Astrocyte (in vitro differentiated cells and primary cell): ENCODE data around the gene TTC27. TPM values are rescaled to one million over a fixed set of nuclear protein-coding genes. Genes with fewer than 3 reads are reported as not detected.
"Not testable (repeated sequence)": the region's sequence is repeated elsewhere in the genome, so short reads cannot be mapped to it uniquely, and the experiment has no call there.

ENCODE experiments used
- DNase-seq: peaks from one replicate; pipeline ENCODE4 v3.0.0-alpha.2; 2010; ENCODE audit warnings: low read depth
- FAIRE-seq: peaks from 2 replicates; lab custom pipeline; 2011; peaks lifted over from hg19 to GRCh38; lab: Jason Lieb, UNC
- H2AFZ ChIP-seq: 2 replicates; pipeline ENCODE4 v1.6.0; 2012; ENCODE audit warnings: low read depth, low read length, inconsistent platforms
- H3K27ac ChIP-seq: 2 replicates; pipeline ENCODE4 v1.5.1; 2011; ENCODE audit warnings: low read depth, low read length, inconsistent platforms
- H3K27me3 ChIP-seq: 2 replicates; pipeline ENCODE4 v1.6.0; 2011; ENCODE audit warnings: low read length, inconsistent platforms; ENCODE audit not compliant: insufficient read depth
- H3K36me3 ChIP-seq: 2 replicates; pipeline ENCODE4 v1.5.1; 2011; ENCODE audit warnings: low read length, inconsistent platforms; ENCODE audit not compliant: insufficient read depth
- H3K4me1 ChIP-seq: 2 replicates; pipeline ENCODE4 v1.5.1; 2011; ENCODE audit warnings: low read length, inconsistent platforms; ENCODE audit not compliant: insufficient read depth
- H3K4me2 ChIP-seq: 2 replicates; pipeline ENCODE4 v1.6.0; 2012; ENCODE audit warnings: low read length, inconsistent platforms
- H3K4me3 ChIP-seq: 2 replicates; pipeline ENCODE4 v1.5.1; 2011; ENCODE audit warnings: low read depth, mild to moderate bottlenecking, low read length, inconsistent platforms; ENCODE audit not compliant: insufficient read depth
- H3K79me2 ChIP-seq: 2 replicates; pipeline ENCODE4 v1.6.0; 2012; ENCODE audit warnings: mild to moderate bottlenecking, low read length, inconsistent platforms; ENCODE audit not compliant: insufficient read depth
- H3K9ac ChIP-seq: 2 replicates; pipeline ENCODE4 v1.6.0; 2012; ENCODE audit warnings: mild to moderate bottlenecking, low read length, inconsistent platforms
- H3K9me3 ChIP-seq: 2 replicates; pipeline ENCODE4 v1.5.1; 2012; ENCODE audit warnings: low read depth, mild to moderate bottlenecking, low read length, inconsistent platforms; ENCODE audit not compliant: insufficient read depth
- H4K20me1 ChIP-seq: 2 replicates; pipeline ENCODE4 v1.6.0; 2012; ENCODE audit warnings: low read length, inconsistent platforms; ENCODE audit not compliant: insufficient read depth
- H3K27ac Mint-ChIP-seq: one replicate; pipeline ENCODE4 v1.8.0; 2021; ENCODE audit warnings: mild to moderate bottlenecking, mixed read lengths; ENCODE audit not compliant: unreplicated experiment
- H3K27me3 Mint-ChIP-seq: one replicate; pipeline ENCODE4 v1.8.0; 2021; ENCODE audit warnings: low read depth, mixed read lengths; ENCODE audit not compliant: unreplicated experiment
- H3K36me3 Mint-ChIP-seq: one replicate; pipeline ENCODE4 v1.8.0; 2021; ENCODE audit warnings: low read depth, mixed read lengths; ENCODE audit not compliant: unreplicated experiment
- H3K4me1 Mint-ChIP-seq: one replicate; pipeline ENCODE4 v1.8.0; 2021; ENCODE audit warnings: low read depth, mixed read lengths; ENCODE audit not compliant: unreplicated experiment
- H3K4me3 Mint-ChIP-seq: one replicate; pipeline ENCODE4 v1.8.0; 2021; ENCODE audit warnings: mild to moderate bottlenecking, moderate library complexity, mixed read lengths; ENCODE audit not compliant: unreplicated experiment
- H3K9me3 Mint-ChIP-seq: one replicate; pipeline ENCODE4 v1.8.0; 2021; ENCODE audit warnings: mild to moderate bottlenecking, mixed read lengths; ENCODE audit not compliant: unreplicated experiment
- EZH2 ChIP-seq: IDR thresholded peaks from 2 replicates; pipeline ENCODE4 v1.6.1; 2012; ENCODE audit warnings: mild to moderate bottlenecking, low read length, inconsistent platforms; ENCODE audit not compliant: insufficient read depth
- total RNA-seq: library from RNA; stranded (reverse); gene quantifications from 2 replicates; pipeline ENCODE4 v1.2.1, GENCODE V29; 2021
- TF ChIP-seq, protein P1 (sequence below): IDR thresholded peaks from 2 replicates; pipeline ENCODE4 v1.5.1; 2011; ENCODE audit warnings: low read depth, mild to moderate bottlenecking, inconsistent platforms, low read length, moderate library complexity; ENCODE audit not compliant: insufficient read depth

TTC27 gene
- total RNA-seq, 1 donor from 2014 or later: 25.1 TPM

DNA sequence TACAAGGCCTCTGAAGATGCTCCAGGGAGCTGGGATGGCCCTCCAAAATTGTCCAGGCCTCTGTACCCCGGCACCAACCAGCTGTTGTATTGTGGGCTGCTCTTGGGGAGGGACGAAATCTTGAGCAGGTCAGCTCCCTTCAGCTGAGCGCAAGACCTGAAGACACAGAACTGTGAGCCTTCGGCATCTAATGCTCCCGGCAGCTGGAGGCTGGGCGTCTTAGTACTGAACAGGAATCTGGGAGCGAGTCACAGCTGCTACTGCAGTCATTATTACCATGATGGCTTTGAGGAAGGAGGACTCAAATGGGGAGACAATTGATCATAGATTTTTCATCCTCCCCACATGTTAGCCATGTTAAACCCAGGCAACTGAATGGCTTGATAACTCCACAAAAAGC, 236.0 kb downstream of the TTC27 start:
- no peaks in the 10 kb centered on the region for H3K9me3 ChIP-seq
- no peak overlapping the region for H2AFZ ChIP-seq
- no peaks in the 10 kb centered on the region for H3K27me3 Mint-ChIP-seq
- no peaks in the 10 kb centered on the region for H3K36me3 Mint-ChIP-seq
- H3K36me3 ChIP-seq: no peaks in the 10 kb centered on the region
- no peak overlapping the region for H3K4me3 ChIP-seq
- no peak for TF ChIP-seq EZH2
- TF ChIP-seq, protein P1, sequence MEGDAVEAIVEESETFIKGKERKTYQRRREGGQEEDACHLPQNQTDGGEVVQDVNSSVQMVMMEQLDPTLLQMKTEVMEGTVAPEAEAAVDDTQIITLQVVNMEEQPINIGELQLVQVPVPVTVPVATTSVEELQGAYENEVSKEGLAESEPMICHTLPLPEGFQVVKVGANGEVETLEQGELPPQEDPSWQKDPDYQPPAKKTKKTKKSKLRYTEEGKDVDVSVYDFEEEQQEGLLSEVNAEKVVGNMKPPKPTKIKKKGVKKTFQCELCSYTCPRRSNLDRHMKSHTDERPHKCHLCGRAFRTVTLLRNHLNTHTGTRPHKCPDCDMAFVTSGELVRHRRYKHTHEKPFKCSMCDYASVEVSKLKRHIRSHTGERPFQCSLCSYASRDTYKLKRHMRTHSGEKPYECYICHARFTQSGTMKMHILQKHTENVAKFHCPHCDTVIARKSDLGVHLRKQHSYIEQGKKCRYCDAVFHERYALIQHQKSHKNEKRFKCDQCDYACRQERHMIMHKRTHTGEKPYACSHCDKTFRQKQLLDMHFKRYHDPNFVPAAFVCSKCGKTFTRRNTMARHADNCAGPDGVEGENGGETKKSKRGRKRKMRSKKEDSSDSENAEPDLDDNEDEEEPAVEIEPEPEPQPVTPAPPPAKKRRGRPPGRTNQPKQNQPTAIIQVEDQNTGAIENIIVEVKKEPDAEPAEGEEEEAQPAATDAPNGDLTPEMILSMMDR: no peak
- no peaks in the 10 kb centered on the region for H3K27me3 ChIP-seq
- peak overlapping the region; percentile 65 for H3K27ac ChIP-seq
- H3K4me1 ChIP-seq: peaks cover 26% of the 10 kb centered on the region
- no peaks in the 10 kb centered on the region for H3K79me2 ChIP-seq
- DNase-seq: peak; percentile 40
- no peaks in the 10 kb centered on the region for H3K9me3 Mint-ChIP-seq
- no peaks in the 10 kb centered on the region for H4K20me1 ChIP-seq
- H3K4me2 ChIP-seq: peak overlapping the region; percentile 54
- no peak overlapping the region for H3K9ac ChIP-seq
- H3K4me3 Mint-ChIP-seq: no peak overlapping the region
- H3K4me1 Mint-ChIP-seq: peaks cover 22% of the 10 kb centered on the region
- no peak overlapping the region for H3K27ac Mint-ChIP-seq
- FAIRE-seq: no peak

DNA sequence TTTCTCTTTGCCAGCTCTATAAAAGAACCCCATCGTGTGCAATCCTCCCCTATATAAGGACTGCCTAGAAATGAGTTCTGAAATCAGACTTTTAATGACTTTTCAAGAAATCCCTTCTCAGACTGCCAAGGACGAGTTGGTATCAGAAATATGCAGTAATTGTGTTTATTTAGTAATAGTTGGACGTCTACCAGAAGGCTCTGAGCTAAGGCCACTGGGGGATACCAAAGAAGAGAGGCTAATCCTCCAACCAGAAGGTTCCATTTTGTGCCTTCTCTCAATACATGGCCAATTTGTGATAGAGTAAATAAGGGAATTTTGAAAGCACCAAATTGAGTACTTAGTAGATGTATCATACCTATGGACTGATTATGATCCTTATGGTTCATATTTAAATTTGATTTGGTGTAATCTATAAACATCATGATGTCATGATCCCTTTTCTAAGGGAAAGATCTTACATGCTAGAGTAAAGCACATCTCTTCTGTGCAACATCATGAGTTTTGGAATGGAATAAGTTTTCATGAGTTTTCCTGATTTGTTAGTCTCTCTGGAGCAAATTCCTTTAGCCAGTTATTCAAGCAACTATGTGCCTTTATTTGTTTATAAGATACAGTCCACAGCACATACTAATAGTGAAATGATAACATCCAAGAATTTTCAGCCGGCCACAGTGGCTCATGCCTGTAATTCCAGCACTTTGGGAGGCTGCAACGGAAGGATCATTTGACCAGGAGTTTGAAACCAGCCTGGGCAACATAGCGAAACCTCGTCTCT, 236.7 kb downstream of the TTC27 start:
- H3K9ac ChIP-seq: peak overlapping the region; percentile 37
- peaks cover 22% of the 10 kb centered on the region for H3K4me1 Mint-ChIP-seq
- H3K4me1 ChIP-seq: peaks cover 26% of the 10 kb centered on the region
- no peaks in the 10 kb centered on the region for H3K79me2 ChIP-seq
- no peak overlapping the region for H3K4me3 Mint-ChIP-seq
- H3K36me3 ChIP-seq: no peaks in the 10 kb centered on the region
- DNase-seq (peak; percentile 86), FAIRE-seq (peak; percentile 91)
- H3K9me3 ChIP-seq: no peaks in the 10 kb centered on the region
- TF ChIP-seq EZH2: no peak
- TF ChIP-seq, protein P1: no peak
- H3K27me3 Mint-ChIP-seq: no peaks in the 10 kb centered on the region
- no peaks in the 10 kb centered on the region for H3K9me3 Mint-ChIP-seq
- H3K27ac ChIP-seq: peak overlapping the region; percentile 65
- no peaks in the 10 kb centered on the region for H3K27me3 ChIP-seq
- no peaks in the 10 kb centered on the region for H4K20me1 ChIP-seq
- H2AFZ ChIP-seq: no peak overlapping the region
- H3K4me2 ChIP-seq: peak overlapping the region; percentile 54
- H3K36me3 Mint-ChIP-seq: no peaks in the 10 kb centered on the region
- no peak overlapping the region for H3K4me3 ChIP-seq
- H3K27ac Mint-ChIP-seq: peak overlapping the region; percentile 89

DNA sequence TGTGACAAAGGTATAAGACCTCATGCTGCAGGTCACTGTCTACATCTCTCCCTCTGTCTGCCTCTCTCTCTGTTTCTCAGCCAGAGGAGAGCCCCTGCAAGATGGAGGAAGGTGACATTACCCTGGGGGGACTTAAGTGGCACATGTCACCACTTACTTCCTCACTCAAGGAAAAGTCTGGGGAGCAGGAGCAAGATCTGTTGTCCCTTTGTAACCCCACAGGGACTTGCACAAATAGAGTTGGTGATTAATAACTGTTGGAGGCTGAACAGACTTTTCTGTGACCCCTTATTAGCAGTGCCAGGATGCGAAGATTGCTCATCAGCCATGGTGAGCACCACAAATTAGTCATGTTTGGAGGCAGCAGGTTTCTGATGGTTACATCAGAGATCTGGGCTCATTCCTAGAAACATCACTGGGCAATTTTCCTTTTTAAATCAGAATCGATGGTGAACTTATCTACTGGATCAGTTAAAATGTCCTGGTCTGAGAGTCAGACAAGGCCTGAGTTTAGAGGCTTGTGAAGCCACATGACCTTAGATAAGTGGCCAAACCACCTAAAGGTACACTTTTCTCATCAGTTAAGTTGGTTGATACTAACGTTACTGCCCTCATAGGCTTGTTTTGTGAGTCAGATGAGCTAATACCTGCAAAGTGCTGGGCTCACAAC, 237.7 kb downstream of the TTC27 start:
- Mint-ChIP-seq H3K36me3 (no peaks in the 10 kb centered on the region), H3K9me3 (peaks cover under 1% of the 10 kb centered on the region), H3K27me3 (no peaks in the 10 kb centered on the region), H3K4me1 (peaks cover 22% of the 10 kb centered on the region), H3K4me3 (peak overlapping the region; percentile 15), H3K27ac (peak overlapping the region; percentile 89)
- Histone ChIP-seq H3K36me3 (no peaks in the 10 kb centered on the region), H3K4me1 (peaks cover 26% of the 10 kb centered on the region), H3K27me3 (no peaks in the 10 kb centered on the region), H3K9ac (peak overlapping the region; percentile 37), H3K4me3 (no peak overlapping the region), H3K9me3 (no peaks in the 10 kb centered on the region), H3K79me2 (no peaks in the 10 kb centered on the region), H4K20me1 (no peaks in the 10 kb centered on the region), H3K4me2 (peak overlapping the region; percentile 54), H2AFZ (no peak overlapping the region), H3K27ac (peak overlapping the region; percentile 68)
- DNase-seq: peak; percentile 94
- TF ChIP-seq, protein P1: no peak
- TF ChIP-seq EZH2: no peak
- peak; percentile 97 for FAIRE-seq

DNA sequence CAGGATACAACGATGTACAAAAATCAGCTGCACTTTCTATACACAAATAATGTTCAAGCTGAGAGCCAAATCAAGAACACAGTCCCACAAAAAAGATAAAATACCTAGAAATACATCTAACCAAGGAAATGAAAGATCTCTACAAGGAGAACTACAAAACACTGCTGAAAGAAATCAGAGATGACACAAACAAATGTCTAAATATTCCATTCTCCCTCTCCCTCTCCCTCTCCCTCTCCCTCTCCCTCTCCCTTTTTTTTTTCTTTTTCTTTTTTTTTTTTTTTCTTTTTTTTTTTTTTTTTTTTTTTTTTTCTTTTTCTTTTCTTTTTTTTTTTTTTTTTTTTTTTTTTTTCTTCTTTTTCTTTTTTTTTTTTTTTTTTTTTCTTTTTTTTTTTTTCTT, 238.6 kb downstream of the TTC27 start:
- FAIRE-seq, H2AFZ ChIP-seq, H3K36me3 ChIP-seq, H3K79me2 ChIP-seq, H3K9ac ChIP-seq, H3K27me3 Mint-ChIP-seq, H3K4me2 ChIP-seq, H3K9me3 Mint-ChIP-seq, H4K20me1 ChIP-seq, H3K27ac ChIP-seq, H3K27me3 ChIP-seq, H3K36me3 Mint-ChIP-seq, H3K4me3 Mint-ChIP-seq, H3K4me3 ChIP-seq, H3K9me3 ChIP-seq, DNase-seq: not testable (repeated sequence)
- peaks cover 26% of the 10 kb centered on the region for H3K4me1 ChIP-seq
- H3K27ac Mint-ChIP-seq: peak overlapping the region; percentile 89
- H3K4me1 Mint-ChIP-seq: peaks cover 22% of the 10 kb centered on the region
